ENCODE measurements around the gene TYMP.

Gene TYMP

DNA sequence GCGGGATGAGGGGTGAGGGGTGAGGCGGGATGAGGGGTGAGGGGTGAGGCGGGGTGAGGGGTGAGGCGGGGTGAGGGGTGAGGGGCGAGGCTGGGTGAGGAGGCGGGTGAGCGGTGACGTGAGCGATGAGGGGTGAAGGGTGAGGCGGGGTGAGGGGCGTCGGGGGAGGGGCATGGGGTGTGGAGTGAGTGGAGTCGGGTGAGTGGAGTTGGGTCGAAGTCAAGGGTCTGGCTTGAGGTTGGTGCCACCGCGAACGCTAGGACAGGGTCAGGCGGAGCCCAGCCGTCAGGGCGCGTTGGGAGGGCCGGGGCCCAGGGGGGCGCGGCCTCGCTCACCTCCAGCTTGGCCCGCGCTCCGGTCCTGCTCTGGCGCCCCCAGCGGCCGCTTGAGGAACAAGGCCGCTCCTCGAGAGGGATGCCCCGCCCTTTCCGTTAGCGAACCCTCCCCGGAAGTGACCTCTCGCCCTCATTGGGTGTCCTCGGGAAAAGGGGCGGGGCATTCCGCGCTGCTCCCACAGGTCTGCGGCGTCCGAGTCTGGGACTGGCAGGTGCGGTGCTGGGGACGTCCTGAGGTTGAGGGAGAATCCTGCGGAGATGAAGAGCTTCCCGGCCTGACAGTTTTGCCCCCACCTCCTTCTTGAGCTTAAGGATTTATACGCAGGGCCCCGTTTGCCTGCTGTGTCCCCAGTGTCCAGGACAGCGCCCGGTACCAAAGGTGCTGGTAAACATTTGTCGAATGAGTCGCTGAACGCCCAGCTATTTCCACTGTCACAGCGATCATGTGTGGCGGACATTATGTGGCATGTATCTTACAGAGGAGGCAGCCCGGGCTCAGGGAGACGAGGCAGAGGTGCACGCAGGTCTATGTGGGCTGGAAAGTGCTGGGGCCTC, 33.0 kb upstream of the TYMP start, which contains the start of gene SYCE3:
Gene SYCE3 (minus strand): TSS at position 397 of the 890 bp plus-strand sequence. CDS start 6,514 bp downstream, outside the sequence.
- TF ChIP-seq, protein P1, sequence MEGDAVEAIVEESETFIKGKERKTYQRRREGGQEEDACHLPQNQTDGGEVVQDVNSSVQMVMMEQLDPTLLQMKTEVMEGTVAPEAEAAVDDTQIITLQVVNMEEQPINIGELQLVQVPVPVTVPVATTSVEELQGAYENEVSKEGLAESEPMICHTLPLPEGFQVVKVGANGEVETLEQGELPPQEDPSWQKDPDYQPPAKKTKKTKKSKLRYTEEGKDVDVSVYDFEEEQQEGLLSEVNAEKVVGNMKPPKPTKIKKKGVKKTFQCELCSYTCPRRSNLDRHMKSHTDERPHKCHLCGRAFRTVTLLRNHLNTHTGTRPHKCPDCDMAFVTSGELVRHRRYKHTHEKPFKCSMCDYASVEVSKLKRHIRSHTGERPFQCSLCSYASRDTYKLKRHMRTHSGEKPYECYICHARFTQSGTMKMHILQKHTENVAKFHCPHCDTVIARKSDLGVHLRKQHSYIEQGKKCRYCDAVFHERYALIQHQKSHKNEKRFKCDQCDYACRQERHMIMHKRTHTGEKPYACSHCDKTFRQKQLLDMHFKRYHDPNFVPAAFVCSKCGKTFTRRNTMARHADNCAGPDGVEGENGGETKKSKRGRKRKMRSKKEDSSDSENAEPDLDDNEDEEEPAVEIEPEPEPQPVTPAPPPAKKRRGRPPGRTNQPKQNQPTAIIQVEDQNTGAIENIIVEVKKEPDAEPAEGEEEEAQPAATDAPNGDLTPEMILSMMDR (IDR thresholded peaks at IDR 0.05; ENCODE audit: low read depth, low read length): peak; percentile 89

DNA sequence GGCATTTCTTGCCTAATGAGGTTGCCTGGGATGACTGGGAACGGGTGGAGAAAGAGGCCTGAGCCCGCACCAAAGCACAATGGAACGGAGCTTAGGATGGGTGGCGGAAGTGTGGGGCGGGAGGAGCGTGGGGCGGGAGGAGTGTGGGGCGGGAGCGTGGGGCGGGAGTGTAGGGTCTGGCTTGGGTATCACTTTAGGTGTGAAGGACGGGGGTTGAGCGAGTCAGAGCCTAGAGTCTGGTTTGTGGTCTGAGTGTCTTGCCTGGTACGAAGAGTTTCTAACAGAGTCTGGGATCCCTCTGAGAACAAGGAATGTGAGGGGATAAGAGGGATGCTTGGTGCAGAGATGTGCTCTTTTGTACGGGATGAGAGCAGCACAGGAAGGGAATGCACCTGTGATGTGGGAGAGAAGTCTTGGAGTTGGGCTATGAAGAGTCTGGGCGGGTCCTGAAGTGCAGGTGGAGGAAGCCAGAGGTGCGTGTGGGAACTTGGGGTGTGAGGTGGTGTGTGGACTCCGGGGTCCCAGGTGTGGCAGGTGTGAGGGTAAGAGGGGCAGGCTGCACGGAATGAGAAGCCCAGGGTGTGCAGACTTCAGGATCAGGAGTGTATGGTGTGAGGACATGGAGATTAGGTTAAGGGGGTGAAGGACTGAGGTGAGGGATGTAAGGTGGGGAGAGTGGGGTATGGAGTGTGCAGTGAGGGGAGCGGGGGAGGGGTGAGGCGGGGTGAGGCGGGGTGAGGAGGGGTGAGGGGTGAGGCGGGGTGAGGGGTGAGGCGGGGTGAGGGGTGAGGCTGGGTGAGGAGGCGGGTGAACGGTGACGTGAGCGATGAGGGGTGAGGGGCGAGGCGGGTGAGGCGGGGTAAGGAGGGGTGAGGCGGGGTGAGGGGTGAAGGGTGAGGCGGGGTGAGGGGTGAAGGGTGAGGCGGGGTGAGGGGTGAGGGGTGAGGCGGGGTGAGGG, 31.9 kb upstream of the TYMP start:
- no peak overlapping the region for H3K4me3 ChIP-seq (ENCODE audit: low read depth, low read length)

More for the DNA sequence above, 33.0 kb upstream of the TYMP start, which contains the start of gene SYCE3:
- H3K4me3 ChIP-seq (ENCODE audit: low read depth, low read length): peak within 1 kb of the TSS; percentile 61

DNA sequence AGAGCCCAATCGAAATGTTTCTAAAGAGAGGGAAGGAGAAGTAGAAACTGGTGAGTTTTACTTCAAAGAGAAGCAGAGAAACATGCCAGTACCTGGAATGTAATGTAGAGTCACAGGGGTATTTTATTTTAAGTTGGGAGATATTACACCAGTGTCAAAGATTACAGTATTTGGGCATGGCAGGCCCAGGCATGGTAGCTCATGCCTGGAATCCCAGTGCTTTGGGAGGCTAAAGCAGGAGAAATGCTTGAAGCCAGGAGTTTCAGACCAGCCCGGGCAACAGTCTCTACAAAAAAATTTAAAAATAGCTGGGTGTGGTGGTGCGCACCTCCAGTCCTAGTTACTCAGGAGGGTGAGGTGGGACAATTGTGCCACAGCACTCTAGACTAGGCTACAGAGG, 30.2 kb upstream of the TYMP start:
- H3K4me3 ChIP-seq (ENCODE audit: low read depth, low read length): no peak overlapping the region
- TF ChIP-seq, protein P1 (IDR thresholded peaks at IDR 0.05; ENCODE audit: low read depth, low read length): no peak

More for the DNA sequence above, 31.9 kb upstream of the TYMP start:
- TF ChIP-seq, protein P1 (IDR thresholded peaks at IDR 0.05; ENCODE audit: low read depth, low read length): no peak

DNA sequence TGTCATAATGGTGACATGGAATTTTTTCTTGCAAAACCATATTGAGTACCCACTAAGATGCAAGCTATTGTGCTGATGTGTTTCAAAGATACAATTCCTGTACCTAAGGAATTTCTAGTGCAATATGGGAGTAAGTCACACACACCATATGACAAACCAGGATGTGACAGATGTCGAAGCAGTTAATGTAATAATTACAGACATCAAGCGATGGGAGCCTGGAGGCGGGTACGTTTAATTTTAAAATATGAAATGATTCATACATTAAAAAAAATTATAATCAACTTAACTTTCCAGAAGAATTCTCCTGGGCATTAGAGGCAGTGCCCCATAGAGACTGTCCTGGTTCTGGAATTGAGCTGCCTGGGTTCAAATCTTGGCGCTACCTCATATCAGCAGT, 26.9 kb upstream of the TYMP start:
- TF ChIP-seq, protein P1 (IDR thresholded peaks at IDR 0.05; ENCODE audit: low read depth, low read length): no peak
- H3K4me3 ChIP-seq (ENCODE audit: low read depth, low read length): no peak overlapping the region

DNA sequence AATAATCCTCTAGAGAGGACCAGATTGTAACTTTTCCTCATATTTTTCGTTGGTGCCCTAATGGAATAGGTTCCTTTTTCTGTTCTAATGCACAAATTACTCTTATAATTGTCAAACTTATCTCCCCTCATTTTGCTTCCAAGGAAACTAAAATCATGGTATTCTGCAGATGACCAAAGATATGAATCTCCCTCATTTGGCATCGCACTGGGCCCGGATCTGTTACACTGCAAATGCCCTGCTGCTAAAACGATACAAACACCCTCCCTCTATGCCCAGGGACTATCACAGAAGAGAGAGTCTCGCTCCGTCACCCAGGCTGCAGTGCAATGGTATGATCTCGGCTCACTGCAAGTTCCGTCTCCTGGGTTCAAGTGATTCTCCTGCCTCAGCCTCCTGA, 23.5 kb upstream of the TYMP start:
- TF ChIP-seq, protein P1 (IDR thresholded peaks at IDR 0.05; ENCODE audit: low read depth, low read length): no peak
- H3K4me3 ChIP-seq (ENCODE audit: low read depth, low read length): no peak overlapping the region

DNA sequence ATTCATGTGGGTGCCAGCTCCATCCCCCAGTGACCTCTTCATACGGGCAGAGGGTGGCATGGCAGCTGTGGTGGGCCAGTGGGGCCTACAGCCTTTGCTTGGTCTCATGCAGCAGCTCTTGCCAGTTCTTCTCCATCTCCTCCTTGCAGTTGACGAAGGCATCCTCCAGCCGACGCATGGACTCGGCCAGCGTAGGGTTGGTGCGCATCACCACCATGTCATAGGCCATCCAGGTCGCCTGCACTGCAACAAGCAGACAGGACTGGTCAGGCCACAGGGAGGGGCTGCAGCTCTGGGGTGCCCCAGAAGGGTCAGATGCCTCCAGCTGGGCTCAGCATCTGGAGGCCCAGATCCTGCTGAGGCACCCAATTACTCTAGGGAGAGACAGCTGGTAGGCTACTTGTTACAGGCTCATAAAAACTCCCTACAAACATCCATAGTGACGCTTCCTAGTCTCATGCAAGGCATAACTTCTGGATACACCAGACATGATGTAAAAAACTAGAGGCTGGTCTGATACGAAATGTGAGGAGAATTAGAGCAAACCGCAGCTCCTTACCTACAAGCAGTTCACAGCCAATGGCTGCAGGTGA, 21.4 kb upstream of the TYMP start:
- TF ChIP-seq, protein P1 (IDR thresholded peaks at IDR 0.05; ENCODE audit: low read depth, low read length): no peak
- no peak overlapping the region for H3K4me3 ChIP-seq (ENCODE audit: low read depth, low read length)

Measured in WI38 (cell line).